ENCODE data around the gene EFCAB14. TPM values are rescaled to one million over a fixed set of nuclear protein-coding genes. Genes with fewer than 3 reads are reported as not detected.
A peak's percentile ranks its signal among the peaks of the same experiment; 100 is the strongest.
"Not testable (repeated sequence)": the region's sequence is repeated elsewhere in the genome, so short reads cannot be mapped to it uniquely, and the experiment has no call there.

Gene EFCAB14, protein sequence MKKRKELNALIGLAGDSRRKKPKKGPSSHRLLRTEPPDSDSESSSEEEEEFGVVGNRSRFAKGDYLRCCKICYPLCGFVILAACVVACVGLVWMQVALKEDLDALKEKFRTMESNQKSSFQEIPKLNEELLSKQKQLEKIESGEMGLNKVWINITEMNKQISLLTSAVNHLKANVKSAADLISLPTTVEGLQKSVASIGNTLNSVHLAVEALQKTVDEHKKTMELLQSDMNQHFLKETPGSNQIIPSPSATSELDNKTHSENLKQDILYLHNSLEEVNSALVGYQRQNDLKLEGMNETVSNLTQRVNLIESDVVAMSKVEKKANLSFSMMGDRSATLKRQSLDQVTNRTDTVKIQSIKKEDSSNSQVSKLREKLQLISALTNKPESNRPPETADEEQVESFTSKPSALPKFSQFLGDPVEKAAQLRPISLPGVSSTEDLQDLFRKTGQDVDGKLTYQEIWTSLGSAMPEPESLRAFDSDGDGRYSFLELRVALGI
- total RNA-seq (2014; rRNA removed; shearing (Covaris generic)), result 41.2 and 43.0 TPM in 2 replicates
- polyA plus RNA-seq (2014; cell fraction: nucleus; rRNA removed), result 14.5 and 20.7 TPM in 2 replicates

- DNase-seq (ENCODE audit: extremely low read depth, low read depth), result peak; percentile 87
Measured at GRCh38 chr1:46718727-46719622, at the start of gene EFCAB14. Gene EFCAB14 (minus strand): TSS chr1:46719114. CDS start chr1:46718087, 1,027 bp downstream.

DNA sequence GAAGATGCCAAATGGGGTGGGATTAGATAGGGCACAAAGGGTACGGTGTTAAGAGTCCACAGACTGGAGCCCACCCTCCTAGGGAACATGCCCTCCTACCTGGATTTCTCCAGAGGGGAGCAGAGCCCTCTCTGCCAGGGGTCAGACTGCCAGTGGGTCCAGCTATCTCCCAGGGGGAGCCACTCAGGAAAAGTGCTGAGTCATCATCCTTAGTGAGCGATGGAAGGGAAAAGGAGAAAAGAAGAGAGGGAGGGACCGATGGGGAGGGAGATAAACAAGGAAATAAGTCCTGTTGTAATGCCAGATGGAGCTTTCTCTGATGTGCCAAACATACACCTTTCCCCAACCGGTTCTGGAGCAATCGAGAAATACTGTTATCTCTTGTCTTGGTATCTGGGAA is 49.5 kb upstream of the EFCAB14 start:
- DNase-seq (ENCODE audit: extremely low read depth, low read depth), result no peak

- no peak for DNase-seq (ENCODE audit: extremely low read depth, low read depth)
Measured at GRCh38 chr1:46767649-46768282, 48.9 kb upstream of the EFCAB14 start.

DNA sequence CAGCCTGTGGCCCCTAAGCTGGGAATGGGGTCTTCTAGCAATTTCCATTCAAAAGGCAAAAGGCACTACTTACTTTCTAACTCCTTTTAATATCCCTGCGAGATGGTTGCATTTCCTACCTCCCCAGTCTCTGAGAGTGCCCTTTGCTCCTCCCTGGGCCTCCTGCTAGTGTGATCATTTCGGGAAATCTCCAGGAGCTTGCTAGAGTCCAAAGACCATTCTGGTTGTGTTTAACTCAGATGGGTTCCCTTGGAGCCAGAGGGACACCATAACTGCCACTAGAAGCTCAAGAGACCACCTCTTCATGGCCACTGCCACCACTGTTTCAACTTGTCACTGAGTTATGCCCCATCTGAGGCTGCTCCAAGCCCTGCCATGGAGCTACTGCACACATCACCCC is 45.5 kb upstream of the EFCAB14 start:
- no peak for DNase-seq (ENCODE audit: extremely low read depth, low read depth)

GRCh38 chr1:46761740-46762139 is 42.8 kb upstream of the EFCAB14 start:
- no peak for DNase-seq (ENCODE audit: extremely low read depth, low read depth)

GRCh38 chr1:46760558-46761166 is 41.7 kb upstream of the EFCAB14 start:
- no peak for DNase-seq (ENCODE audit: extremely low read depth, low read depth)

DNA sequence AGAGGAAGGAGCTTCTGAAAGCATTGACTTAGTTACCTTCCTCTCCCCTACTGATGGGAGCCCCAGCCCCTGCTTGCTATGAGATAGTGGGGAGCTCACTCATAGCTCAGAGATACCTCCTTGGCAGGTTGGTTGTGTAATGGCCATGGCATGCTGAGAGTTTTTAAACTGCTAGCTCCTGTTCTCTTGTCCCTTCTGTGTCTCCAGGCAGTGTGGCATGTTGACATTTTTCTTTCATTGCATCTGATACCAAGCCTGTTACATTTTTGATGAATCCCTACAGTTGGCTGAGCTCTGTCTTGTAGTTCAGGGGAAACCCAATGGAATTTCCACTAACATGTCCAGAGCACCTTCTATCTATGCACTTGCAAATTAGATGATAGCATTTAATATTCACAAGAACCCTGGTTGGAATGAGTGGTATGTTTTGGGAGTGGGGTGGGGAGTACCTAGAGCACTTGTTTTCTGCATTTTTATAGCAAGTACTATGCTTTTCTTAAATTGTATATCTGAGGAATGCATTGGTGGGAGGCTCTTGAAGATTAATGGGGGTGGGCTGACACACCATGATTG is 39.1 kb upstream of the EFCAB14 start:
- no peak for DNase-seq (ENCODE audit: extremely low read depth, low read depth)

DNA sequence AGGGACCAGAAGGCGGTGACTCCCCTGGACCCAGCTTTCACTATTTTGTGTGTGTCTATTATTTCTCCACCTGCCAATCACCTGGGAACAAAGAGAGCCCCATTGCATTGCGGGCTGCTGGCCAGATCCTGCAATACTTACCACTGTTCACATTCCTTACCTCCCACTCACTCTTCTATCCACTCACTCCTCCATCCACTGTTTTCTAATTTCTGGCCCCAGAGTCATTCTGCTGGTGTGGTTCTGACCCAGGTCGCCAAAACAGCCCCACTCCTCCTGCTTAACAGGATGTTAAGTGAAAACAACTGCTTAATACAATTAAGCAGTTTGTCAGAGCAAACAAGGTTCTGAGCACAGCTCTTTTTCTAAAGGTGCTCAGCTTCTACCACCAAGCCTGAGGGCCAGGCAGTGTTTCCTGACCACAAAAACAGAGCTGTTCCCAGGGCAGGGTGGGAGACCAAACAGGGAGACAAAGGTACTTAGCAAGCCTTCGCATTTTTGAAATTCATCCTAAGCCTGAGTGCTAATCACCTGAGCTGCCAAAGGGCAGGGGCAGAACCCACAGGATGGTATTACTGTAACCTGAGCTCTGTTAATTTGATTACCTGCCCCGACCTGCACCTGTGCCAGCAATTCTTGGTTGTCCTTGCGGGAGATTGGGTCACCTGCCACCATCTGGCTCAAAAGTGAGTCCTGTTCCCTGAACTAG is 38.5 kb upstream of the EFCAB14 start:
- DNase-seq (ENCODE audit: extremely low read depth, low read depth), result no peak

GRCh38 chr1:46755121-46755520 is 36.2 kb upstream of the EFCAB14 start:
- DNase-seq (ENCODE audit: extremely low read depth, low read depth), result no peak

DNA sequence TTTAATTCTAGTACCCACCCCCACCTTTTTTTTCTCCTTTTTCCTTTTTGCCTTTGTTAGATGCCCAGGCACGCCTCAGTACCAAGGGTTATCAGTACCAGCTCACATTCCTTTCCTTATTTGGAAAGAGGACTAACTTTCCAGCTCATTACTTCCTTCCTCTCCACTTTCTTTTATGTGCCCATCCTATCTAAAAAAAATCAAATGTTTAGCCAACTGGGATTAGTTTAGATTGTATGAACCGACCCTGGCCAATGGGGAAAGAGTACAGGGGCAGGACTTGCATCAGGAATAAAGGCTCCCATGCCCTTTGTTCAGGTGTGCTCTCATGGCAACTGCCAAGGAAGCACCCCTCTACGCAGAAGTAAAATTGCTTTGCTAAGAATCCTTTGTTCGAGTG is 35.8 kb upstream of the EFCAB14 start:
- DNase-seq (ENCODE audit: extremely low read depth, low read depth), result not testable (repeated sequence)

DNA sequence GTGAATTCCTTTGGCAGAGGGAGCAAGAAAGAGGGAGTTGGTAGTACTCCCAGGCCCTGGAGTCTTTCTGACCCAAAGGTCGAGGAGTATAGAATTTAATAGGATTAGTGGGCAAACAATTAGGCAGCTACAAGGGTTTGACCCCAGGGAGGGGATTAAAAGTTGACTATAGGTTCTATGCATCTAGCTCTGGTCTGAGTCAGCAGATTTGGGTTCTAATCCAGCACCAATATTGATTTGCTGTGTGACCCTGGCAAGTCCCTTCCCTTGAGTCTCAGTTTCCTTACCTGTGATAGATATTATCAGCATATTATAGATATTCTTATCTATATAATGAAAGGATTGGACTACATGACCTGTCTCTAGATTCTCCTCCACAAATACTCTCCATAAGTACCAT is 35.1 kb upstream of the EFCAB14 start:
- no peak for DNase-seq (ENCODE audit: extremely low read depth, low read depth)

DNA sequence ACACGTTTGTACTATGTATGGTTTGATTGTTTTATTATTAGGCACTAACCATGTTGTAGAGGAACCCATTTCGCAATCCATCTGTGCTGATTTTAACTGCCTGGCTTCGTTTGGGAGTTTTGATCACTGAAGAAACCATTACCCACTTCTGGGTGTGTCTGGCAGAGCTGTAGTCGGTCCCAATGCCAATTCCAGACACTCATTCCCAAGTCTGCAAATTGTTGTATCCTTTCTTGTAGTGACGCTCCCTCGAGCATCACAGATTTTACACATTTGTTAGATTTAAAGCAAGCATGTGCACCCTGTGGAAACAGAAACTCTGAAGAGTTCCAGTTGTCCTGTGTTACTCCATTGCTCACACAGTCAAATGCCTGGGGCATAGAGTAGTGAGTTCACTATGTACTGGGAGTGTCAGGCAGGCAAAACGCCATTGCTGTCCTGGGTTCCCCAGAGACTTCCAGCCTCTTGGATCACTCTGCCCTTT is 31.0 kb upstream of the EFCAB14 start:
- no peak for DNase-seq (ENCODE audit: extremely low read depth, low read depth)

- DNase-seq (ENCODE audit: extremely low read depth, low read depth), result no peak
Measured at GRCh38 chr1:46749404-46749803, 30.5 kb upstream of the EFCAB14 start.

DNA sequence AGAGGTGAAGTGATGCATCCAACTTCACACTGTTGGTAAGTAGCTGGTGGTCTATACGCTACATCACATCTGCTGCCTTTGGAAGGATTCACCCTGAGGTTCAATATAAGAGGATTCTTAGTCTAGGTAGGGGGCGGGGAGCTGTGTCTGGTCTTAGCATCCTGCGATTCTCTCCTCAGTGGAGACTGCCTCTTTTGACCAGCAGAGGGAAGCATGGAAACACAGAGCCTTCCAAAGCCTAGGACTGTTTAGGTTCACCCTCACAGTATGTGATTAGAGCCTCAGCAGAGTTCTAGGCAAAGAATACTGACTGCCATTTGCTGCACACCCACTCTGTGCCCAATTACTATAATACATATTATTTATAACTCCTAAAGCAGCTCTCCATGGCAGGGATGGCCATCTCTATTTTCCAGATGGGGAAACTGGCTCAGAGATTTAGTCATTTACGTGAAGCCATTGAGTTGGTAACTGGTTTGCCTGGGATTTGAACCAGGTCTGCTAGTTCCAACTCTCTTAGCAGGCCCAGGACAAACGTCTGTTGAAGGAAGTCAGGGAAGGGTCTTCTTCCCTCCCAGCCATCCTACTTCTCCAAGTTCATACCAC is 28.9 kb upstream of the EFCAB14 start:
- DNase-seq (ENCODE audit: extremely low read depth, low read depth), result peak; percentile 41

DNA sequence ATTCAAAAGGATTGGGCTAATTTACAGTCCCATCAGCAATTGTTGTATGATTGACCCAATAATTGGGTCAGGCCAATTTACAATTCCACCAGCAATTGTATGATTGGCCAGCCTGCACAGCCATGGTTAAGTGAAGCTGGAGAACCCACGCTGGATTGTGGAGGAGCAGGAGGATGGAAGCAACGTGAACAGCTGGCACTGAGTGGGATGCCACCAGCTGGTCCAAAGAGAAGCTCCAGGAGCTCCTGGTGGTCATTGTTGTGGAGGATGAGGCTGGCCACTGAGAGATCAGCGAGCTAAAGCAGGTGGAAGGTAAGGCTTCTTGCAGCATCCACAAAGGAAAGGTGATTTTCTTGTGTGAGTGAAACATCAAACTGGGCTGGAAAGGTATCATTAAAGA is 23.2 kb upstream of the EFCAB14 start:
- DNase-seq (ENCODE audit: extremely low read depth, low read depth), result no peak

DNA sequence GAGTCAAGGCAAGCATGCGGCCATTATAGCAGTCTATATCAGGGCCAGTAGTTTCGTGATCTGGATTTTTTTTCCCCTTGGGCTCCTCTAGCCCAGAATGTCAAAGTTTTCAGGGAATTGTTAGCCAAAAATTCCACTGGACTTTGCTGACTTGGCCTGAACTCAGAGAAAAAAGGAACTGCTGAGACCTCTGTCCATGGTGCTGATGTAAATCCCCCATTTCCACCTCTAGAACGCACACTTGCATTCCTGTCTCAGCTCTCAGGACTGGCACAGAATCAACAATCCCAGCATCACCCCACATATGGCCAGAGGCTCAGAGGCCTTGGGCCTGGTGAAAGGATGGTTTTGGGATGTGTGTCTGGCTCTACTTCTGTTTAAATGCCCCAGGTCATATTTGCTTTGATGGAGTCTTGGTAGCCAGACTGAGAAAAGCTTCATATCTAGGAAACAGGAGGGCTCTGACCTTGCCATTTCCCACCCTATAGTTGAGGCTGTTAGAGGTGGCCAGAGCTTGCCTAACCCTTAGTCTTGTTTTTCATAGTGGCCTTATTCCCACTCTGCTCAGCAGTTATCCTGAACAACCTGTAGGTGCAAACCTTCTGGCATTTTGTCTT is 16.9 kb upstream of the EFCAB14 start:
- peak; percentile 53 for DNase-seq (ENCODE audit: extremely low read depth, low read depth)

DNA sequence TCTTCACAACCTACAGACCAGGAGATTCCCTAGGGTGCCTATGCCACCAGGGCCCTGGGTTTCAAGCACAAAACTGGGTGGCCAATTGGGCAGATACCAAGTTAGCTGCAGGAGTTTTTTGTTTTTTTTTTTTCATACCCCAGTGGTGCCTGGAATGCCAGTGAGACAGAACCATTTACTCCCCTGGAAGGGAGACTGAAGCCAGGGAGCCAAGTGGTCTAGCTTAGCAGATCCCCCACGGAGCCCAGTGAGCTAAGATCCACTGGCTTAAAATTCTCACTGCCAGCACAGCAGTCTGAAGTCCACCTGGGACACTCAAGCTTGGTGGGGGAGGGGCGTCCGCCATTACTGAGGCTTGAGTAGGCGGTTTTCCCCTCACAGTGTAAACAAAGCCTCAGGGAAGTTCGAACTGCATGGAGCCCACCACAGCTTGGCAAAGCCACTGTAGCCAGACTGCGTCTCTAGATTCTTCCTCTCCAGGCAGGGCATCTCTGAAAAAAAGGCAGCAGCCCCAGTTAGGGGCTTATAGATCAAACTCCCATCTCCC is 9.5 kb upstream of the EFCAB14 start:
- not testable (repeated sequence) for DNase-seq (ENCODE audit: extremely low read depth, low read depth)

DNA sequence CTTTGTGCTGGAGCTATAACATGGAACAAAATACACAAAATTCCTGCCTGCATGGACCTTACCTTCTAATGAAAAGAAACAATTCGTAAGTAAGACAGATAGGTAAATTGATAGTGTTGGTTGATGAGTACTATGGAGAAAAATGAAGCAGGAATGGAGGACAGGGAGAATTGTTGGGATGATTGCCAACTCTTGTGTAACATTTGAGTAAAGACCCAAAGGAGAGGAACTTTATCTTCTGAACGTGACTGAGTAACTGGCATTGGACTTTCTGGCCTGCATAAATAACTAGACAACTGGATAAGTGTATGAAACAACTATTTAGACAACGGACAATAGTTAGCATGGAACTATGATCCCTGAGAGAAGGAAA is 6.8 kb upstream of the EFCAB14 start:
- DNase-seq (ENCODE audit: extremely low read depth, low read depth), result no peak

Data from NCI-H460 (cell line).